ENCODE results near the gene CAT. TPM values are rescaled to one million over a fixed set of nuclear protein-coding genes. Genes with fewer than 3 reads are reported as not detected.

CAT gene
- total and polyA plus RNA-seq, 5 donors from 2014 or later, result 26.8 to 119 (median 90.6) TPM

DNA sequence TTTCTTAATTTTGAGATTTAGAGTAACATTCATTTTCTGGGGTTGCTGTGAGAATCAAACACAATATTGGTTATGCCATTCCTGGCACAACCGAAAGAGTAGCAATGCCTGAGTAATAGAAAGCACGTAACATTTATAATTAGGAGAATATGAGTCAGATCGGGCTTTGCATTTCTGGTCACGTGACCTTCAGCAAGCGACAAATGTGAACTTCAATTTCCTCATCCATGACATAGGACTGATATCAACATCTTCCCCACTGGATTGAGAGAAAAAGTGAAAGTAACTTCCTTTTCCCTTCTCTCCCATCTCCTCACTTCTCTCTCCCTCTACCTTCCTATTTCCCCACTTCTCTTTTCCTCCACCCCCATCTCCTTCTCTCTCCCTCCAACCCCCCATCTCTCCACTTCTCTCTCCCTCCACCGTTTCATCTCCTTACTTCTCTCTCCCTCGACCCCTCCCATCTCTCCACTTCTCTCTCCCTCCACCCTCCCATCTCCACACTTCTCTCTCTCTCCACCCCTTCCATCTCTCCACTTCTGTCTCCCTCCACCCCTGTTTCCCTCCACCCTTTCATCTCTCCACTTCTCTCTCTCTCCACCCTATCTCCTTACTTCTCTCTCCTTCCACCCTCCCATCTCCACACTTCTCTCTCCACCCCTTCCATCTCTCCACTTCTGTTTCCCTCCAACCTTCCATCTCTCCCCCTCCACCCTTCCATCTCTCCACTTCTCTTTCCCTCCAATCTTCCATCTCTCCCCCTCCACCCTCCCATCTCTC, 33.5 kb upstream of the CAT start:
- peak overlapping the region in 1 of 4 donors; percentile 63 for H3K4me3 Mint-ChIP-seq
- H3K9me3 ChIP-seq (ENCODE audit: control insufficient read depth in 2 of 2, low read length in 2 of 2), result no peaks in the 10 kb centered on the region
- H3K36me3 Mint-ChIP-seq, result no peaks in the 10 kb centered on the region
- H3K27ac Mint-ChIP-seq, result peak overlapping the region in 1 of 3 donors; percentile 88
- DNase-seq (peak in 1 of 3 donors; percentile 15), ATAC-seq (ENCODE audit: low read depth in 2 of 2) (peak; percentile 42 to 61)
- H3K36me3 ChIP-seq (ENCODE audit: control insufficient read depth, insufficient read depth, low read length), result no peaks in the 10 kb centered on the region
- peaks cover 51% of the 10 kb centered on the region for H3K27me3 Mint-ChIP-seq
- H3K27ac ChIP-seq (ENCODE audit: insufficient read depth, low read length, poor library complexity, severe bottlenecking), result no peak overlapping the region
- H3K27me3 ChIP-seq (ENCODE audit: control insufficient read depth, insufficient read depth, low read length), result peaks cover 7% of the 10 kb centered on the region
- H3K9me3 Mint-ChIP-seq, result peaks cover 0 to 3% (median 0%) of the 10 kb centered on the region in 7 donors
- H3K4me1 ChIP-seq (ENCODE audit: control insufficient read depth, insufficient read depth, low read length, poor library complexity, severe bottlenecking), result no peaks in the 10 kb centered on the region
- peak overlapping the region; percentile 33 for H3K4me3 ChIP-seq (ENCODE audit: low read depth, low read length)
- peaks cover 0 to 16% (median 13%) of the 10 kb centered on the region in 4 donors for H3K4me1 Mint-ChIP-seq

DNA sequence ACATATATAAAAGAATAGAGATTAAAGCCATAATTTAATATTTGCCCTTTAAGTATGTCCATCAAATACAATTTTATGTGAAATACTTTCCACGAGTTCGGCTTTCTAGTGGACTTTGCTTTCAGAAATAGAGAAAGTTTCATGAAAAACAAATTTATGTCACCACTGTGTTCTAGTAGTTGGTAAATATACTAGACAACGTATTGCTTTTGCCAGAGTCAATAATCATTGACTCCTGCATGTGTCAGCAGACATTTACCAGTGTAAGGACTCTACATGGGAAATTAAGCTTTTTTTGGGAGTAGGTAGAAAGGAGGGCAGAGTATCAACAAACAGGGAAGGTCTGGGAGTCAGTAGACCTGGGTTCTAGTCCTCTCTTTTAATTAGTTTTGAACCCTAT, 32.3 kb upstream of the CAT start:
- H3K27ac Mint-ChIP-seq, result no peak overlapping the region
- peaks cover 44% of the 10 kb centered on the region for H3K27me3 Mint-ChIP-seq
- peaks cover 0 to 16% (median 13%) of the 10 kb centered on the region in 4 donors for H3K4me1 Mint-ChIP-seq

DNA sequence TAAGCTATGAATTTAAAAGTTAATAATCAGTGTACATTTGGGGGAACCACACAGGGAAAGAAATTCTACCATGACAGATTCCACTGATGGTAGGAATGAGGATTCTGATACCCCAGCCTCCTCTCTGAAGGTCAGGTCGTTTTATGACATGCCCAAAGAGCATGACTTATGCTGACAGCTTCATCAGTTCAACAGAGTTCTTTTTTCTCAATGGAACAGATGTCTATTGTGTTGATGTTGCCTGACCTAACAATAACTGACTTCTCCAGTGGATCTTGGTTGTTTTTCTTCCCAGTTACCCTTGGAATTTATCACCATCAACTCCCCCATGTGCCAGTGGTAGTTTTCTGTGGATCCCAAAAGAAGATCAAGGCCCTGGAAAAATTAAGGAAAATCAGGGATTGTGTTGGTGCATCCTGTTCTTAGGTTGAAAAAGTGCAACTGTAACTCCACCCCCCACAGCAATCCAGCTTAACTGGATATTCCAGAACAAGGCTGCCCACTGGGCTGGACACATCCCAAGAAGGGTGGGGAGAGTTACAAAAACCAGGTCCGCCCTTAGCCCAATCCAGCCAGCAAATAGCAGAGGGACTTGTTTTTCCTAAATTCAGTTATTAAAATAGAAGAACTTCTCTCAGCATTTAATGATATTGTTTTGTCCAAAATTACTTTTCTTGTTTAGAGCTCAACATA, 31.5 kb upstream of the CAT start:
- no peak for ATAC-seq (ENCODE audit: low read depth in 2 of 2)
- peaks cover 44% of the 10 kb centered on the region for H3K27me3 Mint-ChIP-seq
- DNase-seq, result no peak
- Histone ChIP-seq H3K36me3 (ENCODE audit: control insufficient read depth, insufficient read depth, low read length) (no peaks in the 10 kb centered on the region), H3K27ac (ENCODE audit: insufficient read depth, low read length, poor library complexity, severe bottlenecking) (no peak overlapping the region), H3K27me3 (ENCODE audit: control insufficient read depth, insufficient read depth, low read length) (peaks cover 7% of the 10 kb centered on the region), H3K4me3 (ENCODE audit: low read depth, low read length) (no peak overlapping the region), H3K4me1 (ENCODE audit: control insufficient read depth, insufficient read depth, low read length, poor library complexity, severe bottlenecking) (no peaks in the 10 kb centered on the region), H3K9me3 (ENCODE audit: control insufficient read depth in 2 of 2, low read length in 2 of 2) (no peaks in the 10 kb centered on the region)
- H3K4me3 Mint-ChIP-seq, result no peak overlapping the region
- no peak overlapping the region for H3K27ac Mint-ChIP-seq
- peaks cover 0 to 16% (median 13%) of the 10 kb centered on the region in 4 donors for H3K4me1 Mint-ChIP-seq
- peaks cover 0 to 3% (median 0%) of the 10 kb centered on the region in 7 donors for H3K9me3 Mint-ChIP-seq
- no peaks in the 10 kb centered on the region for H3K36me3 Mint-ChIP-seq

More for the DNA sequence above, 32.3 kb upstream of the CAT start:
- no peaks in the 10 kb centered on the region for H3K36me3 Mint-ChIP-seq
- Histone ChIP-seq H3K9me3 (ENCODE audit: control insufficient read depth in 2 of 2, low read length in 2 of 2) (no peaks in the 10 kb centered on the region), H3K4me3 (ENCODE audit: low read depth, low read length) (no peak overlapping the region), H3K36me3 (ENCODE audit: control insufficient read depth, insufficient read depth, low read length) (no peaks in the 10 kb centered on the region), H3K27me3 (ENCODE audit: control insufficient read depth, insufficient read depth, low read length) (peaks cover 7% of the 10 kb centered on the region), H3K4me1 (ENCODE audit: control insufficient read depth, insufficient read depth, low read length, poor library complexity, severe bottlenecking) (no peaks in the 10 kb centered on the region), H3K27ac (ENCODE audit: insufficient read depth, low read length, poor library complexity, severe bottlenecking) (no peak overlapping the region)
- H3K9me3 Mint-ChIP-seq, result no peaks in the 10 kb centered on the region
- DNase-seq (no peak), ATAC-seq (ENCODE audit: low read depth in 2 of 2) (no peak)
- H3K4me3 Mint-ChIP-seq, result no peak overlapping the region

DNA sequence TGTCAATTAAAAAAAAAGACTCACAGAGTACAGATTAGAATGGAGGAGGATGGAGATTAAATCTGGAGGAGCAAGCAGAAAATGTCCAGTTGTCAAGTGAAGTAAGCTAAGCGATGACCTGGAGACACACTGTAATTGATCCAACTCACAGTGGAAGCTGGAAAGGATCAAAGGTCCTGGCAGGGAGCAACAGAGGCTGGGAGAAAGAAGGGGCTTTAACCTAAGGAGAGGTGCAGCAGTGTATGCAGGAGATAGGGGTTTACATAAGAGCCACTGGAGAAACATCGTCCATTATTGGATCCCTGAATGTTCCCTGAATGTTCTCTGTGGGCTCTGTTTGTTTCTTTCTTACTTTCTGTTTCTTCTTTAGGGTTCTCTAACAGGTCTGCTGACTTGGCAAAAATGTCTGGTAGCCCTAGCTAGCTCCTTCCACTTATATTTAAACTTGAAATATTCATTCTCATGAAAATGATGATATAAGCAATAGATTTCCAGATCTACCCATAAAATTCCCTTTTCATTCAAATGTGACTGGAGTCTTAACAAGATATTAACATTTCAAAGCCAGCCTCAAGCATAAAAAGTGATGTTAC, 30.1 kb upstream of the CAT start:
- Histone ChIP-seq H3K27me3 (ENCODE audit: control insufficient read depth, insufficient read depth, low read length) (peaks cover 7% of the 10 kb centered on the region), H3K36me3 (ENCODE audit: control insufficient read depth, insufficient read depth, low read length) (no peaks in the 10 kb centered on the region), H3K4me1 (ENCODE audit: control insufficient read depth, insufficient read depth, low read length, poor library complexity, severe bottlenecking) (no peaks in the 10 kb centered on the region), H3K4me3 (ENCODE audit: low read depth, low read length) (no peak overlapping the region), H3K27ac (ENCODE audit: insufficient read depth, low read length, poor library complexity, severe bottlenecking) (no peak overlapping the region), H3K9me3 (ENCODE audit: control insufficient read depth in 2 of 2, low read length in 2 of 2) (peaks cover 9 to 12% of the 10 kb centered on the region in 2 experiments)
- Mint-ChIP-seq H3K27ac (no peak overlapping the region), H3K27me3 (peaks cover 37% of the 10 kb centered on the region), H3K4me1 (peaks cover 0 to 16% (median 13%) of the 10 kb centered on the region in 4 donors), H3K9me3 (peaks cover 0 to 11% (median 3%) of the 10 kb centered on the region in 7 donors), H3K4me3 (no peak overlapping the region), H3K36me3 (no peaks in the 10 kb centered on the region)
- no peak for DNase-seq
- no peak for ATAC-seq (ENCODE audit: low read depth in 2 of 2)

DNA sequence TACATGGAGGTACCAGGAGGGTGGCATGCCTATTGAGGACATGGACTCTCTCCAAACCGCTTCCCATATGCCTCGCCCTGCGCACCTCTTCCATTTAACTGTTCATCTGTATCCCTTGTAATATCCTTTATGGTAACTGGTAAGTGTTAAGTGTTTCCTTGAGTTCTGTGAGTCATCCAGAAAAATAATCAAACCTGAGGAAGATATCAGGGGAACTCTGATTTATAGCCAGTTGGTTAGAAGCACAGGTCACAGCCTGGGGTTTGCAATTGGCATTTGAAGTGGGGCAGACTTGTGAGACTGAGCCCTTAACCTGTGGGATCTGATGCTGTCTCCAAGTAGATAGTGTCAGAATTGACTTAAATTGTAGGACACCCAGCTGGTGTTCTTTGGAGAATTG, 27.6 kb upstream of the CAT start:
- no peak overlapping the region for H3K4me3 ChIP-seq (ENCODE audit: low read depth, low read length)
- H3K36me3 Mint-ChIP-seq, result peaks cover 7% of the 10 kb centered on the region
- no peak overlapping the region for H3K4me3 Mint-ChIP-seq
- no peaks in the 10 kb centered on the region for H3K36me3 ChIP-seq (ENCODE audit: control insufficient read depth, insufficient read depth, low read length)
- ATAC-seq (ENCODE audit: low read depth in 2 of 2), result no peak
- peaks cover 7% of the 10 kb centered on the region for H3K27me3 ChIP-seq (ENCODE audit: control insufficient read depth, insufficient read depth, low read length)
- H3K27me3 Mint-ChIP-seq, result peaks cover 22% of the 10 kb centered on the region
- no peaks in the 10 kb centered on the region for H3K4me1 Mint-ChIP-seq
- H3K9me3 ChIP-seq (ENCODE audit: control insufficient read depth in 2 of 2, low read length in 2 of 2), result peaks cover 9 to 16% of the 10 kb centered on the region in 2 experiments
- peaks cover 0 to 22% (median 8%) of the 10 kb centered on the region in 7 donors for H3K9me3 Mint-ChIP-seq
- DNase-seq, result no peak
- H3K27ac Mint-ChIP-seq, result no peak overlapping the region
- no peak overlapping the region for H3K27ac ChIP-seq (ENCODE audit: insufficient read depth, low read length, poor library complexity, severe bottlenecking)
- no peaks in the 10 kb centered on the region for H3K4me1 ChIP-seq (ENCODE audit: control insufficient read depth, insufficient read depth, low read length, poor library complexity, severe bottlenecking)

DNA sequence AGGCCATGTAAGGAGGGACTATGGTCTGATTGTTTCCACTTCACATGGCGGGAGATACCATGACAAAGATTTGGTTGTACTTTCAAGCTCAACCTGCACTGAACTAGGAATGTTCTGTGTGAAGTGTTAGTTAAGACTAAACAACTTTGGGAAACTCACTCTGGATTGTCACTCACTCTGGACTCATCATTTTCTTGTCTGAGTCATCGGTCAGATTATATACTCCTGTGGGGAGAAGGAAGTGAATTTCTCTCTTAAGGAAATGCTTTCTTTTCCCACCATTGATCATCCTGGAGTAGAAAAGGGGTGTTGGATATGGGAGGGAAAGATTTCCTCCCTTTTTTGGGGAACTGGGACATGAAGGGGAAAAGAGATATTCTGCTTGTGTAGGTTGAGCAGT, 26.9 kb upstream of the CAT start:
- no peak for ATAC-seq (ENCODE audit: low read depth in 2 of 2)

DNA sequence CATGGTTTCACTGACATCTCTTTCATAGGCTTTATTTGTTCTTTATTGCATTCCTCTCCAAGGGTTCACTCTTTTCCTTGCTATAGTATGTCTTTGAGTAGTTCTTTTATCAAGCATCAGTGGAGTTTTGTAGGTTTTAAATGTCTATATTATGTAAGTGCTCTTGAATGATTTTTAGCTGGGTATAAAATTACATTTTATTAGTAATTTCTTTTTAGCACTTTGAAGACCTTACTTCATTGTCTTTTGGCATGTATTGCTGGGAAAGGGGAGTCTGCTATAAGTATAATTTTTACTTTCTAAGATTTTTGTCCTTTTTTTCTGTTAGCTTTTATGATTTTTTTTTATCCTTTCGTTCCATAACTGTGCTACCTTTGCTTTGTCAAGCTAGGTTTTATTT, 25.5 kb upstream of the CAT start:
- peaks cover 9 to 16% of the 10 kb centered on the region in 2 experiments for H3K9me3 ChIP-seq (ENCODE audit: control insufficient read depth in 2 of 2, low read length in 2 of 2)

More for the DNA sequence above, 26.9 kb upstream of the CAT start:
- Mint-ChIP-seq H3K4me3 (no peak overlapping the region), H3K4me1 (no peaks in the 10 kb centered on the region), H3K9me3 (peaks cover 0 to 22% (median 8%) of the 10 kb centered on the region in 7 donors), H3K36me3 (peaks cover 7% of the 10 kb centered on the region), H3K27ac (no peak overlapping the region), H3K27me3 (peaks cover 16% of the 10 kb centered on the region)
- peaks cover 7% of the 10 kb centered on the region for H3K27me3 ChIP-seq (ENCODE audit: control insufficient read depth, insufficient read depth, low read length)
- no peaks in the 10 kb centered on the region for H3K36me3 ChIP-seq (ENCODE audit: control insufficient read depth, insufficient read depth, low read length)
- H3K4me3 ChIP-seq (ENCODE audit: low read depth, low read length), result no peak overlapping the region
- H3K9me3 ChIP-seq (ENCODE audit: control insufficient read depth in 2 of 2, low read length in 2 of 2), result peaks cover 9 to 16% of the 10 kb centered on the region in 2 experiments
- H3K4me1 ChIP-seq (ENCODE audit: control insufficient read depth, insufficient read depth, low read length, poor library complexity, severe bottlenecking), result no peaks in the 10 kb centered on the region
- H3K27ac ChIP-seq (ENCODE audit: insufficient read depth, low read length, poor library complexity, severe bottlenecking), result no peak overlapping the region
- DNase-seq, result no peak

More for the DNA sequence above, 25.5 kb upstream of the CAT start:
- DNase-seq (no peak), ATAC-seq (ENCODE audit: low read depth in 2 of 2) (no peak)
- Histone ChIP-seq H3K27me3 (ENCODE audit: control insufficient read depth, insufficient read depth, low read length) (no peaks in the 10 kb centered on the region), H3K27ac (ENCODE audit: insufficient read depth, low read length, poor library complexity, severe bottlenecking) (no peak overlapping the region), H3K4me1 (ENCODE audit: control insufficient read depth, insufficient read depth, low read length, poor library complexity, severe bottlenecking) (no peaks in the 10 kb centered on the region), H3K36me3 (ENCODE audit: control insufficient read depth, insufficient read depth, low read length) (no peaks in the 10 kb centered on the region), H3K4me3 (ENCODE audit: low read depth, low read length) (no peak overlapping the region)
- H3K4me3 Mint-ChIP-seq, result no peak overlapping the region
- H3K4me1 Mint-ChIP-seq, result no peaks in the 10 kb centered on the region
- H3K27ac Mint-ChIP-seq, result no peak overlapping the region
- peaks cover 0 to 22% (median 8%) of the 10 kb centered on the region in 7 donors for H3K9me3 Mint-ChIP-seq
- H3K27me3 Mint-ChIP-seq, result peaks cover 23% of the 10 kb centered on the region
- peaks cover 7% of the 10 kb centered on the region for H3K36me3 Mint-ChIP-seq
